ENCODE data around the gene ATG16L1.

GRCh38 chr2:233210281-233210680, 41.2 kb upstream of the ATG16L1 start:
- TF ChIP-seq CTCF (IDR thresholded peaks at IDR 0.05) (no peak), POLR2A (IDR thresholded peaks at IDR 0.05) (no peak)

All from ovary (tissue), 3 donors.